CD1c-positive myeloid dendritic cell (primary cell): ENCODE data around the gene HAPLN2.
"Not testable (repeated sequence)": the region's sequence is repeated elsewhere in the genome, so short reads cannot be mapped to it uniquely, and the experiment has no call there.

Experiments used
- DNase-seq: peaks from one replicate; pipeline ENCODE4 v3.0.0-alpha.2; 2016; ENCODE audit errors: extremely low spot score

HAPLN2 gene

GRCh38 chr1:156619582-156619955 is 354 bp downstream of the HAPLN2 start:
- DNase-seq: no peak

- no peak for DNase-seq
These were observed 3.5 kb downstream of the HAPLN2 start for GRCh38 chr1:156622581-156623297.

GRCh38 chr1:156623946-156624813 is 5.0 kb downstream of the HAPLN2 start:
- DNase-seq: peak; percentile 49

GRCh38 chr1:156624814-156625435 is 5.7 kb downstream of the HAPLN2 start:
- DNase-seq: no peak

GRCh38 chr1:156625436-156626078 is 6.3 kb downstream of the HAPLN2 start:
- DNase-seq: peak; percentile 70

- no peak for DNase-seq
These were observed 6.8 kb downstream of the HAPLN2 start for GRCh38 chr1:156626079-156626438.

GRCh38 chr1:156627313-156627880 is 8.2 kb downstream of the HAPLN2 start:
- DNase-seq: peak; percentile 71

GRCh38 chr1:156629823-156630449 is 10.7 kb downstream of the HAPLN2 start:
- DNase-seq: no peak

- not testable (repeated sequence) for DNase-seq
These were observed 11.9 kb downstream of the HAPLN2 start for GRCh38 chr1:156631152-156631551.

GRCh38 chr1:156632355-156632754 is 13.1 kb downstream of the HAPLN2 start:
- no peak for DNase-seq

- DNase-seq: no peak
These were observed 19.2 kb downstream of the HAPLN2 start for GRCh38 chr1:156638189-156638985.

GRCh38 chr1:156639601-156640101 is 20.4 kb downstream of the HAPLN2 start:
- no peak for DNase-seq

GRCh38 chr1:156640842-156641706 is 21.9 kb downstream of the HAPLN2 start:
- no peak for DNase-seq

- no peak for DNase-seq
These were observed 22.6 kb downstream of the HAPLN2 start, which contains the start of gene BCAN for GRCh38 chr1:156641761-156642264. TSS of gene BCAN (plus strand) at chr1:156642117. CDS start at chr1:156646055, 3,938 bp downstream.

GRCh38 chr1:156642265-156643048 is 23.2 kb downstream of the HAPLN2 start:
- DNase-seq: no peak

- no peak for DNase-seq
These were observed 24.0 kb downstream of the HAPLN2 start for GRCh38 chr1:156643049-156643777.

- peak; percentile 35 for DNase-seq
These were observed 24.5 kb downstream of the HAPLN2 start for GRCh38 chr1:156643778-156644092.

- DNase-seq: no peak
These were observed 24.9 kb downstream of the HAPLN2 start for GRCh38 chr1:156644146-156644545.
